Left ventricle myocardium inferior (tissue), 1 donor: ENCODE measurements around the gene AUTS2. TPM values are rescaled to one million over a fixed set of nuclear protein-coding genes. Genes with fewer than 3 reads are reported as not detected.

Experiments used
- DNase-seq: peaks from one replicate; pipeline ENCODE4 v3.0.0-alpha.2; 2020
- H3K27ac ChIP-seq: fragments of 200-600 bp; replicated peaks from 2 replicates; pipeline ENCODE4 v1.8.0; 2021
- H3K27me3 ChIP-seq: fragments of 200-600 bp; 2 replicates; pipeline ENCODE4 v1.8.0; 2021; ENCODE audit warnings: low read depth
- H3K36me3 ChIP-seq: fragments of 200-600 bp; 2 replicates; pipeline ENCODE4 v1.8.0; 2021
- H3K4me1 ChIP-seq: fragments of 200-600 bp; 2 replicates; pipeline ENCODE4 v1.8.0; 2021
- H3K4me3 ChIP-seq: fragments of 200-600 bp; 2 replicates; pipeline ENCODE4 v1.8.0; 2021; ENCODE audit warnings: mild to moderate bottlenecking, moderate library complexity
- H3K9me3 ChIP-seq: fragments of 200-600 bp; replicated peaks from 2 replicates; pipeline ENCODE4 v1.8.0; 2021
- intact Hi-C: fragments of 100-400 bp; cut with micrococcal nuclease; formaldehyde crosslinking; loops from one replicate; pipeline ENCODE4 v1.11.0; 2022
- total RNA-seq: library from RNA; stranded (reverse); fragmentation: NEBNext Ultra II Directional; extraction: Animal tissue kit (Norgen Biotek cat#: 25700); gene quantifications from one replicate; pipeline ENCODE4 v1.2.1, GENCODE V29; 2021
- TF ChIP-seq, protein P1 (sequence below): fragments of 200-600 bp; IDR thresholded peaks from 2 replicates; pipeline ENCODE4 v1.8.0; 2021; ENCODE audit warnings: antibody characterized with exemption, mild to moderate bottlenecking, borderline replicate concordance
- donor health status: DM: no; HTN: yes; CAD: no; lungs with severe emphysema.

AUTS2 gene
- total RNA-seq, 1 donor from 2014 or later = 10.5 TPM

- Histone ChIP-seq H3K4me1 (peaks cover 30% of the 10 kb centered on the region), H3K27me3 (no peaks in the 10 kb centered on the region), H3K27ac (no peak overlapping the region), H3K36me3 (no peaks in the 10 kb centered on the region), H3K9me3 (no peaks in the 10 kb centered on the region), H3K4me3 (no peak overlapping the region)
- no peak for DNase-seq
- TF ChIP-seq, protein P1, sequence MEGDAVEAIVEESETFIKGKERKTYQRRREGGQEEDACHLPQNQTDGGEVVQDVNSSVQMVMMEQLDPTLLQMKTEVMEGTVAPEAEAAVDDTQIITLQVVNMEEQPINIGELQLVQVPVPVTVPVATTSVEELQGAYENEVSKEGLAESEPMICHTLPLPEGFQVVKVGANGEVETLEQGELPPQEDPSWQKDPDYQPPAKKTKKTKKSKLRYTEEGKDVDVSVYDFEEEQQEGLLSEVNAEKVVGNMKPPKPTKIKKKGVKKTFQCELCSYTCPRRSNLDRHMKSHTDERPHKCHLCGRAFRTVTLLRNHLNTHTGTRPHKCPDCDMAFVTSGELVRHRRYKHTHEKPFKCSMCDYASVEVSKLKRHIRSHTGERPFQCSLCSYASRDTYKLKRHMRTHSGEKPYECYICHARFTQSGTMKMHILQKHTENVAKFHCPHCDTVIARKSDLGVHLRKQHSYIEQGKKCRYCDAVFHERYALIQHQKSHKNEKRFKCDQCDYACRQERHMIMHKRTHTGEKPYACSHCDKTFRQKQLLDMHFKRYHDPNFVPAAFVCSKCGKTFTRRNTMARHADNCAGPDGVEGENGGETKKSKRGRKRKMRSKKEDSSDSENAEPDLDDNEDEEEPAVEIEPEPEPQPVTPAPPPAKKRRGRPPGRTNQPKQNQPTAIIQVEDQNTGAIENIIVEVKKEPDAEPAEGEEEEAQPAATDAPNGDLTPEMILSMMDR = no peak
- intact Hi-C loops = no loop called here
These were observed 159.7 kb downstream of the AUTS2 start for GRCh38 chr7:69757981-69758430.

DNA sequence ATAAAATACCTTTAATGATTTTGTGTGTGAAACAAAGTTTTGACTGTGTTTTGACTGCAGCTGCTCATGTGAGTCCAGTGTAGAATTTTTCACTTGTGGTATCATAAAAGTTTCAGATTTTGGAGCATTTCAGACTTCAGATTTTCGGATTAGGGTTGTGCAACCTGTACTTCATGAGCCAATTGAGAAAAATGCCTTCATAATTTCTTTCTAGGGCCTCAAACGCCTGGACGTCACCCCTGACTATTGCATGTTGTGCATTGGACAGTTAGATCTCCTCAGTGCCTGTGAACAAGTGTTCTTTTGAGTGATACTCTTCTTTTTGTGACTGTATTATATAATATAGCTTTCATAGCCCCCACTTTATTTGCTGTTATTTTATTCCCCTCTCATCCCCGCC is 161.1 kb downstream of the AUTS2 start:
- peaks cover 30% of the 10 kb centered on the region for H3K4me1 ChIP-seq
- H3K36me3 ChIP-seq = no peaks in the 10 kb centered on the region
- H3K4me3 ChIP-seq = no peak overlapping the region
- no peak for DNase-seq
- TF ChIP-seq, protein P1 = no peak
- no peak overlapping the region for H3K27ac ChIP-seq
- no peaks in the 10 kb centered on the region for H3K27me3 ChIP-seq
- H3K9me3 ChIP-seq = no peaks in the 10 kb centered on the region
- intact Hi-C loops = no loop called here

DNA sequence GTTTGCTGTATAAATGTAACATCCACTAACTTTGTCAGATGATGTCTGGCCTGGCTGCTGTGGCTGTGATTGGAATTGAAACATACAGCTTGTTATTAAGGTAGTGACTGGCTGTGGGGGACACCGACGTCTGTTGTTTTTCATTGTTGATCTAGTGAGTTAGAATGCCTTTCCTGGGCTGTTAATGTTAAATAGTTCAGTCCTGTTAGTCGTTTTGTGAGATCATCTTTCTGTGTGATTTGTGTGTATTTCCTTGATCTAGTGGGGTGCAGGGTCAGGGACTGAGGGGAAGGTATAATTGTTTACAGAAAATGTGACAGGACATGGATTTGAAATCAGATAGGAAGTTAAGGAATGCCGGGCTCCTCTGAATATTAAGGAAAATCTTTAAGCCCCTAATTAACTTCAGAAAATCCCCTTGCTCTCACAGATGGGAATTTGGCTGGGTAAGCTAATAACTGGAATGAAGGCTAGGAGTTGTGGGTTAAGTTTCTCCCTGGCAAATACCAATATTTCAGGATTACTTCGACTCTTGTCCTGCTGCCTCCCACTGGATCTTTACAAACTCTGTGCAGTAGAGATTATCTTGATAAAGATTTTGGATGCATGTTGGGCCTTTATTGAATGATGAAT is 163.1 kb downstream of the AUTS2 start:
- TF ChIP-seq, protein P1 = no peak
- intact Hi-C loops = no loop called here
- Histone ChIP-seq H3K4me1 (peaks cover 22% of the 10 kb centered on the region), H3K9me3 (no peaks in the 10 kb centered on the region), H3K4me3 (no peak overlapping the region), H3K27ac (no peak overlapping the region), H3K36me3 (no peaks in the 10 kb centered on the region), H3K27me3 (no peaks in the 10 kb centered on the region)
- DNase-seq = no peak

DNA sequence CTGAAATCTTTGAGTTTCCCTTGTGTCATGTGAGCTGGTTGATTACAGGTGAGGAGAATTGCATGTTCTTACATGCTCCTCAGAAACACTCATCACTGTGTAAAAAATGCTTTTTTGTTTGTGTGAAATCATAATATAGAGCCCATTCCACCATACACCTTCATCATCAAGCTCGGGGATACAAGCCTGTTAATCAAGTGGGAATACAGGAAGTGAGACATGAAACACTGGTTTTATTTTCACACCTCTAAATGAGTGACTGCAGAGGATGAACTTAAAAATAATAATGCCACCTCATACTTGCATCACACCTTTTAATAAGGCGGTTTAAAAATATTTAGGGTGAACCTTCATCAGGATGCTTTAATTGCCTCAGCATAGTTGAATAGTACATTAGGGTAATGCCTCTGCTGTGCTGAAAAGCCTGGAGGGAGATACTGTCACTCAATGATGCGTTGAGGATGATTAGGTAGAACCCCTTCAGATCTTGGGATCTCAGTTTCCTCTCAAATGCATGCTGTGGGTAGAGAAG is 164.6 kb downstream of the AUTS2 start:
- H3K36me3 ChIP-seq = no peaks in the 10 kb centered on the region
- no peak overlapping the region for H3K4me3 ChIP-seq
- intact Hi-C loops = no loop called here
- no peak for DNase-seq
- H3K9me3 ChIP-seq = no peaks in the 10 kb centered on the region
- no peaks in the 10 kb centered on the region for H3K27me3 ChIP-seq
- H3K4me1 ChIP-seq = peaks cover 7% of the 10 kb centered on the region
- TF ChIP-seq, protein P1 = no peak
- no peak overlapping the region for H3K27ac ChIP-seq

DNA sequence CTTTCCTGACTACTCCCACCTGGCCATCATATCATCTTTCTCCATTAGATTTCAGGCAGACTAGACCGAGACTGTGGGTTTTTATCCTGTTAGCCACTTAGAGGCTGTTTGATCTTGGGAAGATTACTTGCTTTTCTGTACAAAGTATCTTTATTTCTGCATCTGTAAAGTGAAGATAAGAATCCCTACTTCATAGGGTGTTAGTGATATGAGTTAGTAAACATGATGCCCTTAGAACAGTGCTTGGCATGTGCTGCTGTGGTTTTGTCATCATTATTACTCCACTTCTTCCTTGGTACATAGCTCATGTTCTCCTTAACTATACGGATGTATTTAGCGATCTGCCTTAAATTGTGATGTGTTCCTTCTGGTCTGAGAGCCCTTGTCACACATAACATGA is 165.2 kb downstream of the AUTS2 start:
- Histone ChIP-seq H3K4me3 (no peak overlapping the region), H3K9me3 (no peaks in the 10 kb centered on the region), H3K36me3 (no peaks in the 10 kb centered on the region), H3K27me3 (no peaks in the 10 kb centered on the region), H3K4me1 (peaks cover 4% of the 10 kb centered on the region), H3K27ac (no peak overlapping the region)
- intact Hi-C loops = no loop called here
- DNase-seq = no peak
- TF ChIP-seq, protein P1 = no peak
